Urothelium cell line (cell line): ENCODE results near the gene OSMR.
A peak's percentile ranks its signal among the peaks of the same experiment; 100 is the strongest.

ENCODE experiments used
- DNase-seq: peaks from one replicate; pipeline ENCODE4 v3.0.0; 2011; ENCODE audit warnings: low spot score, mixed read lengths
- FAIRE-seq: peaks from 2 replicates; lab custom pipeline; 2011; peaks lifted over from hg19 to GRCh38; lab: Jason Lieb, UNC

The OSMR gene

GRCh38 chr5:38845526-38846378 lies at the start of gene OSMR:
Gene OSMR (plus strand): TSS chr5:38846012. CDS start chr5:38869045, 23,033 bp downstream.
- DNase-seq (peak; percentile 97), FAIRE-seq (no peak)

GRCh38 chr5:38796742-38797108 lies 49.1 kb upstream of the OSMR start:
- no peak for FAIRE-seq
- no peak for DNase-seq

GRCh38 chr5:38797838-38798237 lies 48.0 kb upstream of the OSMR start:
- no peak for DNase-seq
- no peak for FAIRE-seq

- FAIRE-seq: no peak
- no peak for DNase-seq
These were observed 46.0 kb upstream of the OSMR start for GRCh38 chr5:38799556-38800377.

- DNase-seq (no peak), FAIRE-seq (no peak)
These were observed 45.3 kb upstream of the OSMR start for GRCh38 chr5:38800515-38800914.

- FAIRE-seq: no peak
- DNase-seq: no peak
These were observed 43.7 kb upstream of the OSMR start for GRCh38 chr5:38802125-38802524.

GRCh38 chr5:38803246-38803645 lies 42.6 kb upstream of the OSMR start:
- DNase-seq (no peak), FAIRE-seq (no peak)

- DNase-seq (peak; percentile 89), FAIRE-seq (peak; percentile 35)
These were observed 39.0 kb upstream of the OSMR start for GRCh38 chr5:38806775-38807258.

- no peak for FAIRE-seq
- DNase-seq: no peak
These were observed 38.0 kb upstream of the OSMR start for GRCh38 chr5:38807570-38808483.

GRCh38 chr5:38808666-38809343 lies 37.0 kb upstream of the OSMR start:
- FAIRE-seq (no peak), DNase-seq (no peak)

GRCh38 chr5:38809388-38810359 lies 36.1 kb upstream of the OSMR start:
- FAIRE-seq (no peak), DNase-seq (peak; percentile 88)

GRCh38 chr5:38814879-38815278 lies 30.9 kb upstream of the OSMR start:
- DNase-seq: no peak
- no peak for FAIRE-seq

- DNase-seq (no peak), FAIRE-seq (no peak)
These were observed 29.5 kb upstream of the OSMR start for GRCh38 chr5:38816083-38817030.

GRCh38 chr5:38821679-38822078 lies 24.1 kb upstream of the OSMR start:
- DNase-seq (no peak), FAIRE-seq (no peak)

GRCh38 chr5:38823503-38823902 lies 22.3 kb upstream of the OSMR start:
- DNase-seq (no peak), FAIRE-seq (no peak)

- FAIRE-seq: no peak
These were observed 21.0 kb upstream of the OSMR start for GRCh38 chr5:38824821-38825220.

GRCh38 chr5:38825494-38825893 lies 20.3 kb upstream of the OSMR start:
- FAIRE-seq (no peak), DNase-seq (no peak)

More at GRCh38 chr5:38824821-38825220, 21.0 kb upstream of the OSMR start:
- DNase-seq: no peak

GRCh38 chr5:38827525-38827924 lies 18.3 kb upstream of the OSMR start:
- DNase-seq (peak; percentile 46), FAIRE-seq (no peak)
